ENCODE measurements around the gene PPP4R3B.

DNA sequence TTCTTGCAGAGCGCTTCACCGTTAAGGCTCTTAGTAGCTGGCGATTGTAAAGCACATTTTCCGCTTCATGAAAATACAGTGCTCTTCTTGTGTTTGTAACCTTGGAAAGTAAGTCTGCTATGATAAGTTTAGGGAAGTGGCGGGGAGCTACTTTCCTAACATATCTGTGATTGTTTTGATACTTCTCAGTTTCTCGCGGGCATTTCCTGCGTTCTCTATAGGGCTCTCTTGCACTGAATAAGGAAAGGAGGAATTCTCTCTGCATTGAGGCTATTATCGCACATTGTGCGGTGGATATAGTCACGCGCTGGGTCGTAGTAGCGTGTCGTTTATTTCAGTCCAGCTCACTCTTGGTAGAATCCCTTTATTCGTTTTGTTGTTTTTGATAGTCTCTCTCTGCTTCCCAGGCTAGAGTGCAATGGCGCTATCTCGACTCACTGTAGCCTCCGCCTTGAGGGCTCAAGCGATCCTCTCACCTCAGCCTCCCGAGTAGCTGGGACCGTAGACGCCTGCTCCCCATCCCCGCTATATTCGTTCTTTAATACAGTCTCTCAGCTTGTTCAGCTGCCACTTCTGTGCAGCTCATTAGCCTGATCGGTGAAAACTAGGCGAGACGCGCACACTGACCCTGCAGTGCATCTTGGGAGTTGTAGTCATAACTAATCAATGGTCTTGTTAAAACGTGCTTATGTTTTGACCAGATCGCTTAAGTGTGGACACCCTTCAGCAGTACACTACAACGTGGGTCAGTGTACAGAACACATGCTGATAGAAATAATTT lies 1.0 kb upstream of the PPP4R3B start:
- TF ChIP-seq CTCF (IDR thresholded peaks at IDR 0.05) (no peak), RXRA (IDR thresholded peaks at IDR 0.05; ENCODE audit: borderline replicate concordance, low read depth) (no peak), TCF12 (IDR thresholded peaks at IDR 0.05) (no peak), RCOR1 (IDR thresholded peaks at IDR 0.05; ENCODE audit: low read length) (no peak), CHD2 (IDR thresholded peaks at IDR 0.05; ENCODE audit: low read length, partially characterized antibody) (peak; percentile 91), ZBTB33 (IDR thresholded peaks at IDR 0.05; ENCODE audit: borderline replicate concordance, low read depth) (peak; percentile 90), POLR2AphosphoS5 (IDR thresholded peaks at IDR 0.05; ENCODE audit: low read depth, low read length) (no peak), YY1 (IDR thresholded peaks at IDR 0.05; ENCODE audit: low read depth) (peak; percentile 55; the same call in 1 of the 2 replicates)
- TF ChIP-seq, protein P1, sequence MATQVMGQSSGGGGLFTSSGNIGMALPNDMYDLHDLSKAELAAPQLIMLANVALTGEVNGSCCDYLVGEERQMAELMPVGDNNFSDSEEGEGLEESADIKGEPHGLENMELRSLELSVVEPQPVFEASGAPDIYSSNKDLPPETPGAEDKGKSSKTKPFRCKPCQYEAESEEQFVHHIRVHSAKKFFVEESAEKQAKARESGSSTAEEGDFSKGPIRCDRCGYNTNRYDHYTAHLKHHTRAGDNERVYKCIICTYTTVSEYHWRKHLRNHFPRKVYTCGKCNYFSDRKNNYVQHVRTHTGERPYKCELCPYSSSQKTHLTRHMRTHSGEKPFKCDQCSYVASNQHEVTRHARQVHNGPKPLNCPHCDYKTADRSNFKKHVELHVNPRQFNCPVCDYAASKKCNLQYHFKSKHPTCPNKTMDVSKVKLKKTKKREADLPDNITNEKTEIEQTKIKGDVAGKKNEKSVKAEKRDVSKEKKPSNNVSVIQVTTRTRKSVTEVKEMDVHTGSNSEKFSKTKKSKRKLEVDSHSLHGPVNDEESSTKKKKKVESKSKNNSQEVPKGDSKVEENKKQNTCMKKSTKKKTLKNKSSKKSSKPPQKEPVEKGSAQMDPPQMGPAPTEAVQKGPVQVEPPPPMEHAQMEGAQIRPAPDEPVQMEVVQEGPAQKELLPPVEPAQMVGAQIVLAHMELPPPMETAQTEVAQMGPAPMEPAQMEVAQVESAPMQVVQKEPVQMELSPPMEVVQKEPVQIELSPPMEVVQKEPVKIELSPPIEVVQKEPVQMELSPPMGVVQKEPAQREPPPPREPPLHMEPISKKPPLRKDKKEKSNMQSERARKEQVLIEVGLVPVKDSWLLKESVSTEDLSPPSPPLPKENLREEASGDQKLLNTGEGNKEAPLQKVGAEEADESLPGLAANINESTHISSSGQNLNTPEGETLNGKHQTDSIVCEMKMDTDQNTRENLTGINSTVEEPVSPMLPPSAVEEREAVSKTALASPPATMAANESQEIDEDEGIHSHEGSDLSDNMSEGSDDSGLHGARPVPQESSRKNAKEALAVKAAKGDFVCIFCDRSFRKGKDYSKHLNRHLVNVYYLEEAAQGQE (IDR thresholded peaks at IDR 0.05; ENCODE audit: low read depth, low read length), result no peak
